GM18508 (cell line): ENCODE data around the gene LCE6A.

Source experiments
- ATAC-seq: cut with Tn5 transposase; IDR thresholded peaks from one replicate; pipeline ENCODE4 v1.9.1; 2021; ENCODE audit warnings: moderate number of reproducible peaks; ENCODE audit not compliant: insufficient read depth, unreplicated experiment

Gene LCE6A, protein sequence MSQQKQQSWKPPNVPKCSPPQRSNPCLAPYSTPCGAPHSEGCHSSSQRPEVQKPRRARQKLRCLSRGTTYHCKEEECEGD

DNA sequence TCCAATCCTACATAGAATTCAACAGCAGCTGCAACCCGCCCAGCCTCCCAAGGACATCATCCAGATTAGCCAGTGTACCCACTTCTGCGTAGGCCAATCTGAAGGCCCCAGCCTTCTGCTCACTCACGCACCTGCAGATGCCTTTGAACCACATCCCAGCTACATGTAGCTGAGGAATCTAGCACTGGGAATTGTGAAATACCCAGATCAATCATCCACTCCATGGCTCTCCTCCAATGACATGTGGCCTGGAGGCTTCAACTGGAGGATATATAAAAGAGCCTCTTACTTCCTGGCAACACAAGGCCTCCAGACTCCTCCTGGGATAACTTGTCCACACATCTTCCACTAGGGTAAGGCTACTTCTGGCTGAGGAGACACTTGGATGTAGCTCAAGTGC, at the start of gene LCE6A:
TSS of gene LCE6A (plus strand) at position 301 of the 400 bp plus-strand sequence. CDS start 665 bp downstream, outside the sequence.
- ATAC-seq = no peak

DNA sequence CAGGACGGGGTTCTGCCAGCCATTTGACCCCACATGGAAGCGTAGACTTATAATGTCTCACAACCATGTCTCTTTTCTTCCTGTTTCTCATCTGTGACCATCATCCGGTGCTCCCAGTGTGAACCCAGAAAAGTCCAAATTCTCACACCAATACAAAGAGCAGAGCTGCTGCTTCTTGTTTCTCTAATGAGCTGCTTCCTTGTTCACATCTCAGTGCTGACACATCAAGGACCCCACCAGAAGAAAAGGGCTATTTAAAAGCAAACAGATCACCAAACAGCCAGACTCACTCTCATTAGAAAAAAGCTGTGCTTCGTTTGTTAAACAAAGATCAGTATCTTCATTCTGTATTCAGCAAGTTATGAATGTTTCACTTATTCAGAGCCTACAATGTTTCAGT, 47.0 kb upstream of the LCE6A start:
- ATAC-seq = no peak

DNA sequence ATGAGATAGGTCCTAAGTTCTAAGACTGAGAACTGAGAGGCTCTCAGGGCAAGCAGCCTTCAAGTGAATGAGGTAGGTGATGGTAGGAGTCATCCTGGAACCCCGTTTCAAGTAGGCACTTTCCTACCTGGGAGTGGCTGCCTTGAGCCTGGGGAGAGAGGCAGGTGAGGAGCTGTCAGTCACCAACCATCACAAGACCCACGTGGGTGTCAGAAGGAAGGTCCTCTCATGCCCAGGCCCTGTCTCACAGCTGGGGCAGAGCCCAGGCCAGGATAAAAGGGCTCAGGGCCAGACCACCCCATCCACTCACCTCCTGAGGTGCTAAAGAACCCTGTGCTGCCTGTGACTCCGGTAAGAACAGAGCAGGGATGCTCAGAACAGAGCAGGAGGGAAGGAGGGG, 46.2 kb upstream of the LCE6A start, which contains the start of gene LCE1D:
TSS of gene LCE1D (plus strand) at position 301 of the 400 bp plus-strand sequence. CDS start 1,074 bp downstream, outside the sequence.
- ATAC-seq = no peak

DNA sequence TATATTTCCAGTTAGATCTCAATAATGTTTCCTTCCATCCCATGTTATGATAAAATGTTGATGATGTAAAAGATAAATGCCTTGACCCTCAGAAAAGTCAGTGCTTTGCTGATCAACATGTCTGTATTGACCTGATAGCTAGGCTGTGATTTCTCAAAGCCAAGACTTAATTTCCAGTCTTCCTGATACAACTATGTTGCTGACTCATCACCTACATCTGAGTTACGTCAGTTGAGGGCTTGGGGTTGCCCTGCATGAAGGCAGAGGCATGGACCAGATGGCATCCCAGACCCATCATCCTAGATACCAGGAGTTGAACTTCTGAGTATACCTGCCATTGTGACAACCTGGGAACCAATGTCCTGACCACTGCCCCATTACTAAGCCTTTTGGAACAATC, 41.3 kb upstream of the LCE6A start:
- no peak for ATAC-seq

DNA sequence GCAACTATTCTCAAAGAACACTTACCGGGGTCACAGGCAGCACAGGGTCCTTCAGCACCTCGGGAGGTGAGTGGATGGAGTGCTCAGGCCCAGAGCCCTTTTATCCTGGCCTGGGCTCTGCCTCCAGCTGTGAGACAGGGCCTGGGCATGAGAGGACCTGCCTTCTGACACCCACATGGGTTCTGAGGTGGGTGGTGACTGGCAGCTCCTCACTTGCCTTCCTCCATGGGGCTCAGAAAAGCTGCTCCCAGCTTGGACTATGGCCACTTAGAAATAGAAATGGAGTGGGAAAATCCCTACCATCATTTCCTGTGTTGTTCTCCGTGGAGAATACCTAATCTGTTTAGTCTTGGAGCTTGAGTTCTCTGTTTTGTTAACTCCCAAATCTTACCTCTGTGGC, 36.1 kb upstream of the LCE6A start, which contains the start of gene LCE1C:
TSS of gene LCE1C (minus strand) at position 76 of the 400 bp plus-strand sequence. CDS start 1,173 bp downstream, outside the sequence.
- ATAC-seq = no peak

DNA sequence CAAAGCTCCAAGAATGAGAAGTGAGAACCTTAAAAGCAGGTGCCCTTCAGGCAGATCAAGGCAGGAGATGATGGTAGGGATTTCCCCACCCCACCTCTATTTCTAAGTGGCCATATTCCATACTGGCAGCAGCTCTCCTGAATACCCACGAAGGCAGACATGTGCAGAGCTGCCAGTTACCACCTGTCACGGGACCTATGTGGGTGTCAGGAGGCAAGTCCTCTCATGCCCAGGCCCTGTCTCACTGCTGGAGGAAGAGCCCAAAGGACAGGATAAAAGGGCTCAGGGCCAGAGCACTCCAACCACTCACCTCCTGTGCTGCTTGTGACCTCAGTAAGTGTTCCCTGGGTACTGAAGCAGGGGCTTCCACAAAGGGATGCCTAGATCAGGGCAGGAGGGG, 31.6 kb upstream of the LCE6A start:
- no peak for ATAC-seq

DNA sequence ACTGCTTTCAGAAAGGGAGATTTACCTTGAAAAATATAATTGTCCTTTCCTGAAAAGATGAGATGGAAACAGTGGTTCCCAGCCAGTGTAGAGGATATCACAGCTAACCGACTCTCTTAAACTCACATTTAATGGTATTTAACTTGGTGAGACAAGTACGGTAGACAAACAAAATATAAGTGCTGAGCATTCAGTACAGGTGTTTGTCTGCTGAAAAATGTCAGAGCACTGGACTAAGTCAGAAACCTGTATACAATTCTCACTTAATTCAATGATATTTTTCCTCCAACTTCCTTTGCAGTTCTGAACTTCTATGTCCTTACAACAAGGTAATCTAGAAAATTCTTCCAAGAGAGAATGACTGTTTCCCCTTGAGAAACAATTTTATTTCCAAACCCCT, 31.0 kb upstream of the LCE6A start, which contains the start of gene LCE1B:
TSS of gene LCE1B (plus strand) at position 301 of the 400 bp plus-strand sequence. CDS start 476 bp downstream, outside the sequence.
- ATAC-seq = no peak

DNA sequence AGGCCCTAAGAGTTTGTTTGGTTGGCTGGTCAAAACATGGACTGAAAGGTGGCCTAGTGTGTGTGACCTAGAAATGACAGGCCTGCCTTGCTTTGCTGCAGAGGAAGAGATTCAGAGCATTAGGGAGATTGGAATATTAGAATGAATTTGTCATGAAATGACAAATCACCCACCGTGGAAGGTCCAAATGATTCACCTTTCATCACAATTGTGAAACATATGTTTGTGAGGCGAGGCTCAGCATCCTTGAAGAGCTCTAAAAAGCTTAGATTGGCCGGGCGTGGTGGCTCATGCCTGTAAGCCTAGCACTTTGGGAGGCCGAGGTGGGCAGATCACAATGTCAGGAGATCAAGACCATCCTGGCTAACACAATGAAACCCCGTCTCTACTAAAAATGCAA, 25.3 kb upstream of the LCE6A start:
- no peak for ATAC-seq

DNA sequence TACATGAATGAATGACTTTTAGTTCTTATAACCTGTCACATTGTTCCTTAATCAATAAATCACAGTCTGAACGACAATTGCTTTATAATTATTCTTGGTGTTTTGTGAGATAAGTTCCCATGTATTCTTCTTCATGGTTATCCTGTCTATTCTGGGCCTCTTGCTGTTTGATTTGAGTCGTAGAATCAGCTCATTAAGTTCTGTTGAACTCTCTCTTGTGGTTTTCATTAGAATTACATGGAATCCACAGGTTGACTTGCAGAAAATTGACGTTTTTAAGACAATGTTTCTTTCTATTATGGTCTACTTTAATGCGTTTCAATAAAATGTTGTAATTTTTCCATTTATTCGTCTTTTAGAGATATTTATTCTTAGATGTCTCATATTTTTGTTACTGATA, 19.4 kb upstream of the LCE6A start:
- ATAC-seq = no peak

DNA sequence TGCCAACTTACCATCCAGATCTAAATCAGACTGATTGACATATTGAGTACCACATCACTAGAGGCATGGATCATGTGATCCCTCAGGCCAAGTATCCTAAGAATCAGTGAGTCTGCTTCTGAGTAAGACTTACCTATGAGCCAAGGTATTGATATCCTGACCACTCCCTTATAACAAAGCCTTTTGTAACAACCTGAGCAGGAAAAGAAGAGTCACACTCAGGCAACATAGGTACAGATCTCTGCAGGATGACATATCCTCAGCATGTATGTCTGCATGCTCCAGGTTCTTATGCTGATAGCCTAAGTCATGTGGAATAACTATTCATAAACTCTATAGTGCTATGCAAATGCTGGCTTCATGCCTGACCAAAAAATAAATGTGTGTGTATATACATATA, 17.7 kb upstream of the LCE6A start:
- ATAC-seq = no peak

DNA sequence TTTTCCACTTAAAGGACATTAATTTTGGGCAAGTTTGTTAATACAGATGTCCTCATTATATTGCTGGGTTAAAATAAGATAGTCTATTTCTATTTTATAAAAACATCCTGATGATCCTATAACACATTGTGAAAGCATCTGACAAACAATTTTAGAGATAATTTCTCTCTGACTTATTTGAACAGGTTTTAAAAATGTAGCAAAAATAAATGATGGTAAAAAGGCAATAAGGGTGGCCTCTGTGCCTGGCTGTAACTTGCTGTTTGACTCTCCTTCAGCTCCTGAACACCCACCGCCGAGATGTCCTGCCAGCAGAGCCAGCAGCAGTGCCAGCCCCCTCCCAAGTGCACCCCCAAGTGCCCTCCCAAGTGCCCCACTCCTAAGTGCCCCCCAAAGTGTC, 15.5 kb upstream of the LCE6A start, which contains the start of gene LCE1A:
TSS of gene LCE1A (plus strand) at position 301 of the 400 bp plus-strand sequence. CDS start at position 301, 0 bp downstream.
- ATAC-seq = no peak

DNA sequence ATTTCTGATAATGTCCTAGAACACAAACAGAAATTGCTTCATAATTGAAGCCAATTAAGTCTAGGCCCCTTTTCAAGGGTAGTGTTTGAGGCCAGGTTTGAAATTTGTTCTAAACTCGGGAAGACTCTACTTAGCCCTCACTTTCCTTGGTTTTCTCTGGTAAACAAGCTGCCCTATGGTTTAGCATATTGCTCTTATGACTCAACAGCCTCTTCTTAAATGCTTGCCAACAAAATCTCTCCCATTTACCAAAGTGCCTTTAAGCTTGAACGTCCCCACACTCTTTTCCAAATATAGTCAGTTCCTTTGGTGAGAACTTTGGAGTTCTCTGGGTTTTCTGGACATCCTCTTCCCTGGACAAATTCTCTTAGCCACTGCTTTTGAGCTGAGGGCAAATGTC, 5.8 kb upstream of the LCE6A start:
- no peak for ATAC-seq

DNA sequence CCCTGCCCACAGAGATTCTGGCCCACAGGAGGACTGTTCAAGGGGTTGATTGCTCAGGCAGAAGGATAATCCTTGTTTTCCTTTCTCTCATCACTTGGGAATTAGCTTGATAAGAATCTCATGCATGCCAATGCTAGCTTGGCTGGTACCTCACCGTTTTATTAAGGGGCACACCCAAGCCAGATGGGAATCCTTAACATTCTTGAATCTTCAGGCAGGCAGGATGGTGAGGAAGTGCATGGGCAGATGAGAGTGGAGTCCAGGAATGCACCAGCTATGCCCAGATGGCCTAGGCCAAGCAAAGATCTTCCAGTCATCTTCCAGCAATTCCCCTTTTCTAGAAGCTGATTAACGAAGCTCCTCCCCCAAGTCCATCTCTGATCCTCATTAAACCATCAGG, 13.0 kb downstream of the LCE6A start:
- no peak for ATAC-seq

DNA sequence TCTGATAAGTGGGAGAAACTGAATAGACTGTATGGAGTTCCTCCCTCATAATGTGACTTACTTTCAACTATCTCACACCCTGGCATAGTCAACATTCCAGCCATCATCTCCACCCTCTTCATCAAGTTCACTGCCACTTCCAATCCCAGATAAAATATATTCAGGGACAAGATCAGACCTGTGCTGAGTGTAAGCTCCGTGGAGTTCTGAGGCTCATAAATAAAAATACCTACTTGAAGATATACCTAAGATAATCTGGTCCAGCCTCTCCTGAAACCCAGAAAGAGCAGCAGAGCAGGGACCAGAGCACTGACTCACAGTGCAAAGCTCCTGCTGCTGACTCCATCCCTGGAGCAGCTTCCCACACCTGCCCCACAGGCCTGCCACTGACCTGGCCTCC, 15.4 kb downstream of the LCE6A start:
- ATAC-seq = no peak

DNA sequence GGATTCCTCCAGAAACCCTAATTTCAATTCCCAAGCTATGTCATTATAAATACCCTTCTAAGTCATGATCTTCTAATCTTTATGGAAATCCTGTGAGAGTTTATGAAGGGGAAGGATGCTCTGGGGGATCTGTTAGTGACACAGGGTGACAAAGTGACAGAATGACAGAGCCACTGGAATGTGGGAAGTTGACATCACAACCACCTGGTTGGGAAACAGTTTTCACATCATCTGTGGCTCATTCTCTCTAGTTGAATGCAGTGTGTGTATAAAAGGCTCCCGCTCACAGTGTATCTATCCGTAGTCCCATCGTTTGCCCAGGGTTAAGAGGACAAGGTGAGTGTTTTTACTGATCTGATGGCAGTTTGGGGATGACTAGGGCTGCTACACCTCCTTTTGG, 17.0 kb downstream of the LCE6A start, which contains the start of gene LCE7A:
TSS of gene LCE7A (plus strand) at position 301 of the 400 bp plus-strand sequence. CDS start 702 bp downstream, outside the sequence.
- no peak for ATAC-seq

DNA sequence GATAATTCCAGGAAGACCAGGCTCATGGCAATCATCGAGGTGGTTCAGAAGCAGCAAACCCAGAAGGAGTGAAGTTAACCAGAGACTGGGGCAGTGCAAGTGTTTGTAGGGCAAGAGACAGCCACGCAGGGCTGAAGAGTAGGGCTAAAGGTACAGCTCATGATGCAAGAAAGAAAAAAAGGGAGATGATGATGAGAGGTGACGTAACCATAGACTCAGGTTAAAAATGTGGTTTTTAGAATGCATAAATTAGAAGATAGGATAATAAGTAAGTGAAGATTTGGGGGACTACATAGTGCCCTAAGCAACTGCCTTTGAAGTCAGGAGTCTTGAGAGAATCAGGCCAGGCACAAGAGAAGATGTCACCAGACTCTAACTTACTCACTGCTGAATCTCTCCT, 17.5 kb downstream of the LCE6A start:
- ATAC-seq = no peak

DNA sequence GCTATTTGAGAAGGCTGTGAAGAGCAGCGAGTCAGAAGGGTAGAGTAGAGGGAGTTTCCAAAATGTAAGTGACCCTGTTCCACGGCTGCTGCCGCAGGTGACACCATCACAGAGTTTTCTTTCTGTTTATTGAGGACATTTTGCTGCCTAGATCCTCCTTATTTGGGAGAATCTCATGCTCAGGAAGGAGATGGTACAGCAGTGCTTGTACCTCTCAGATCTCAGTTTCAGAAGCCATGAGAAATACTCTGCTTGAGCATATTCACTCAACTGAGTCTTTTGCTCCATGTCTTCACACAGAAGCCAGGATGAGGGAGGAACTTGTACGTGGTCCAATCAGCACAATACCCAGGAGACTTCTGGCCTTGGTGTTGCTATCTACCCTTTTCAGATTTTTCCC, 18.7 kb downstream of the LCE6A start:
- ATAC-seq = no peak

DNA sequence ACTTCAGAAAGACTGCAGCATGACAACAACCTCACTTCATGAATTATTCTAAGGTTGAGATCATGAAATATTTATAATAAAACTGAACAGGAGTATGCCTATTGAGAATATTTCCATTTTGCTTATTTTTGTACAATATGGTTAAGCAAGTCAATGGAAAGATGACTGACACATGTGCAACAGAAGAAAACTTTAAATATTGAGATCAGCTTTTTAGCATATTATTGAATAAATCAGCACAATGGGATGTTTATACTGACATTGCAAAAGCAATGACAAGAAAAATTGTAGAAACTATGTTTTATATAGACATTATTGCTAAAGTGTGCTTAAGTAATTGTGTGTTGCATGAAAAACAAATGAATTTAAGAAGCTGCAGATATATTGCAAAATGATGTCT, 21.8 kb downstream of the LCE6A start:
- no peak for ATAC-seq

DNA sequence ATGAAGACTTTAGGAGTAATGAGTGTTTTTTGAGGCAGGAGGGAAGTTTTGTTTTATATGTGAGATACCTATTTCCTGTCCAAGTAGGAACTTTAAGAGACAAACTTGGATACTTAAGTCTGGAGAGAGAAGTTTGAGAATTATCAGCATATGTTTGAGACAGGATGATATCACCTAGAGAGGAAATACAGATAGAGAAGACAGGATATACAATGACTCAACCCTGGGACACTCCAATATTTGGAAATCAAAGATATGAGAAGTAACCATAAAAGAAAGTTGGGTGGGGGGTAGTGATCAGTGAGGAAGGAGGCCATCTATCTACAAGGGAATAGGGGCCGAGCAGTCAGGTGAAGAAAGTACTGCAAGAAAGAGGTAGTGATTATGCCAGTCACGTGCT, 23.7 kb downstream of the LCE6A start:
- no peak for ATAC-seq

DNA sequence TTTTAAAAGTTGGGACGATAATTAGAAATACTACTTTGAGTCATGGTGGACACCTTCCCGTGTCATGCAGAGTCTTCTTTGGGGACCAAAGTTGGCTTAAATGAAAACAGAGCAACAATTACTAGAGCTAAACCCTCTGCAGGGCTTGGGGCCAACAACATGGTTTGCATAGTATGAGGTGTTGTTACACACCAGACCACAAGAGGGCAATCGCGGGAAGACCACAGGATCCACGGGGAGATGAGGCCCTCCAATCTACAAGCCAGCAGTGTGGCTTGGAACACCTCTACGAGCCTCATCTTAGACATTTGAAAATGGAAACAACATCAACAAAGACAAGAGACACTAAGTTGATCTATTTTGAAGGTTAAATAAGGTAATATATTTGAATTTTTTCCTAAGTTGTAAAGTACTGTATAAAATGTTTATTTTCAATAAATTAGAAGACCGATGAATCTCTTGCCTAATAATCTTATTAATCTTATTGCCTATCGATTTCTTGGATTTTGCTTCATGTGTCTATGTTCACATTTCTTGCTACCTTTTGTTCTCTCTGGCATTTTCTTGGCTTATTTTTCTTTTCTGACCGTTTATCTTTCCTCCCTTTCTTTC, 27.3 kb downstream of the LCE6A start:
- ATAC-seq = no peak

DNA sequence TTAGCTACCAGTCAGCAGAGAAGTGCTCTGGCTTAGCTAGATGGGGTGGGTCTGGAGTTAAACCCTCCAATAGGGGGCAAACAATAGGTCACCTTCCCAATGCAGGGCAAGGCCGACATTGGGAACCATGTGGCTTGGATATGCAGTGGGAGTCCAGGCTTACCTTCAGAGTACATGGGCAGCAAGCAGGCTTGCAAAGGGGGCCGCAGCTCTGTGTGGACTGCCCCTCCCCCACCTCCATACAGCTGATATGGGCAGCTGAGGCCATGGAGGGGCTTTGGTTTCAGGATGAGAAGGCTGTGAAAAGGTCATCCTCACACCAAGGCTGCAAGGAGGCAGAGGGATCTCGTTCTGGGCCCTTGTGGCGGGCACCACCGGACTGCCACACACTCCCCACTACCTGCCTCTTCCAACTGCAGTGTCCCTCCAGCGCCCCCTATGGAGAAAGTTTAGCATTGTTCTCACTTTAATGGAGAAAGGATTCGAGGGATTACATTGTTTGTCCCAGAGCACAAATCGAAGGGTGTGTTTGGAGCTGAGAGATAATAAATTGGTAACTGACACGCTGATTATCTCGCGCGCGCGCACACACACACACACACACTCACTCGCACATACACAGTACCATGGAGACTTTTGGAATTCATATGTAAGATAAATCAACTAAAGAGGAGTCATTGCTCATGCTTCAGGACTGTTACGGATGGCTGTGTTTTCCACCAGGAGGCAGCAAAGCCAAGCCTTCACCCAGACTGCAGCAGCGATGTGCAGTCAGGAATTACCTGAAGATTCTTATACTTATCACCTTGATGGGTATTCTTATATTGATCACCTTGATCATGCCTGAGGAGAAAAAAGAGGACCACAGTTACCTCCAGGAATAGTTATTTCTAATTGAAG, 28.4 kb downstream of the LCE6A start:
- ATAC-seq = no peak
